ENCODE measurements around the gene EXOC6B.
A peak's percentile ranks its signal among the peaks of the same experiment; 100 is the strongest.

- TF ChIP-seq POLR2A (IDR thresholded peaks at IDR 0.05) (no peak), CTCF (IDR thresholded peaks at IDR 0.05) (no peak), POLR2AphosphoS5 (IDR thresholded peaks at IDR 0.05) (peak in 2 of 3 donors; percentile 25 to 41), EP300 (IDR thresholded peaks at IDR 0.05; ENCODE audit: low read depth) (no peak)
These were observed 614.5 kb downstream of the EXOC6B start for GRCh38 chr2:72211350-72211749.
